IPS-18a (cell line): ENCODE measurements around the gene UBE2J2.

ENCODE experiments used
- H3K27ac ChIP-seq: one replicate; pipeline ENCODE4 v1.5.1; 2013; ENCODE audit warnings: low read length
- H3K27me3 ChIP-seq: one replicate; pipeline ENCODE4 v1.6.1; 2013; ENCODE audit warnings: mild to moderate bottlenecking, low read length; ENCODE audit not compliant: control insufficient read depth, insufficient read depth
- H3K36me3 ChIP-seq: one replicate; pipeline ENCODE4 v1.6.1; 2013; ENCODE audit warnings: low read depth, low read length; ENCODE audit not compliant: control insufficient read depth
- H3K4me1 ChIP-seq: one replicate; pipeline ENCODE4 v1.6.1; 2013; ENCODE audit warnings: low read depth, low read length; ENCODE audit not compliant: control insufficient read depth
- H3K4me3 ChIP-seq: one replicate; pipeline ENCODE4 v1.5.1; 2013; ENCODE audit warnings: low read length
- H3K9ac ChIP-seq: one replicate; pipeline ENCODE4 v1.6.1; 2013; ENCODE audit warnings: mild to moderate bottlenecking, low read length, moderate library complexity
- H3K9me3 ChIP-seq: one replicate; pipeline ENCODE4 v1.6.1; 2013; ENCODE audit warnings: low read depth, low read length; ENCODE audit not compliant: control insufficient read depth

The UBE2J2 gene

GRCh38 chr1:1281533-1282321 lies 8.1 kb upstream of the UBE2J2 start:
- H3K27ac ChIP-seq, result no peak overlapping the region

GRCh38 chr1:1280782-1281481 lies 7.3 kb upstream of the UBE2J2 start:
- no peak overlapping the region for H3K4me3 ChIP-seq
- H3K36me3 ChIP-seq, result no peaks in the 10 kb centered on the region
- no peak overlapping the region for H3K27ac ChIP-seq
- no peak overlapping the region for H3K9ac ChIP-seq
- no peaks in the 10 kb centered on the region for H3K27me3 ChIP-seq
- H3K4me1 ChIP-seq, result no peaks in the 10 kb centered on the region
- no peaks in the 10 kb centered on the region for H3K9me3 ChIP-seq

More at GRCh38 chr1:1281533-1282321, 8.1 kb upstream of the UBE2J2 start:
- Histone ChIP-seq H3K9me3 (no peaks in the 10 kb centered on the region), H3K27me3 (no peaks in the 10 kb centered on the region), H3K9ac (no peak overlapping the region), H3K4me3 (no peak overlapping the region), H3K36me3 (no peaks in the 10 kb centered on the region), H3K4me1 (no peaks in the 10 kb centered on the region)

- H3K27me3 ChIP-seq, result no peaks in the 10 kb centered on the region
- no peaks in the 10 kb centered on the region for H3K9me3 ChIP-seq
- H3K4me1 ChIP-seq, result peaks cover 2% of the 10 kb centered on the region
- H3K4me3 ChIP-seq, result no peak overlapping the region
- H3K36me3 ChIP-seq, result no peaks in the 10 kb centered on the region
- H3K9ac ChIP-seq, result no peak overlapping the region
- H3K27ac ChIP-seq, result no peak overlapping the region
These were observed 5.4 kb upstream of the UBE2J2 start for GRCh38 chr1:1279028-1279427.

- Histone ChIP-seq H3K9ac (no peak overlapping the region), H3K36me3 (no peaks in the 10 kb centered on the region), H3K4me1 (peaks cover 2% of the 10 kb centered on the region), H3K4me3 (no peak overlapping the region), H3K27ac (no peak overlapping the region), H3K27me3 (no peaks in the 10 kb centered on the region), H3K9me3 (no peaks in the 10 kb centered on the region)
These were observed 5.0 kb upstream of the UBE2J2 start for GRCh38 chr1:1278620-1279019.

- Histone ChIP-seq H3K9ac (no peak overlapping the region), H3K4me1 (peaks cover 2% of the 10 kb centered on the region), H3K36me3 (peaks cover 5% of the 10 kb centered on the region), H3K4me3 (no peak overlapping the region), H3K27me3 (no peaks in the 10 kb centered on the region), H3K27ac (no peak overlapping the region), H3K9me3 (no peaks in the 10 kb centered on the region)
These were observed 2.2 kb upstream of the UBE2J2 start for GRCh38 chr1:1275836-1276235.

DNA sequence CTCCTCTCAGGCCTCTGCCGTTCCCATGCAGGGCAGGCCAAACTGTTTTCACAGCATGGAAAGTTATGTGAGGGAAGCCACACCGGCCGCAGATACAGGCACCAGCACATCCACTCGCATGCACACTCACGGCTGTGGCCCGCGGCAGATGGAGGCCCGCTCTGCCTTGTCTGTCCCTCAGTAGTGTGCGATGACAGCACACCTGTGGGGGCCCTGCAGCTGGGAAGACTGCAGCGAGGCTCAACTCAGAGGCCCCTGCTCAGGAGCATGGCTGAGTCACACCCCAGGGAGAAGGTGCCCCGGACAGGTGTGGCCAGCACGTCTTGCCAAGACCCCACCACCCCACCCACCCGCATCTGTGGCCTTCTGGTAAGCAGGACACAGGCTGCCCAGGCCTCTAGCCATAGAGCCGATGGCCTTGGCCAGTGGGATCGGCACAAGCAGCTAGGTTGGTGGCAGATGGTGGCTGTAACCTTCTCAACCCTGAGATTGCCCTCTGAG lies 1.3 kb upstream of the UBE2J2 start:
- H3K27me3 ChIP-seq, result no peaks in the 10 kb centered on the region
- no peaks in the 10 kb centered on the region for H3K9me3 ChIP-seq
- H3K9ac ChIP-seq, result no peak overlapping the region
- peaks cover 2% of the 10 kb centered on the region for H3K4me1 ChIP-seq
- peaks cover 5% of the 10 kb centered on the region for H3K36me3 ChIP-seq
- H3K4me3 ChIP-seq, result no peak overlapping the region
- H3K27ac ChIP-seq, result no peak overlapping the region

- Histone ChIP-seq H3K4me3 (peak overlapping the region; percentile 60), H3K9ac (peak overlapping the region; percentile 22), H3K9me3 (no peaks in the 10 kb centered on the region), H3K27me3 (no peaks in the 10 kb centered on the region), H3K27ac (no peak overlapping the region), H3K4me1 (peaks cover 2% of the 10 kb centered on the region), H3K36me3 (peaks cover 5% of the 10 kb centered on the region)
These were observed 761 bp upstream of the UBE2J2 start for GRCh38 chr1:1274299-1274930.

GRCh38 chr1:1273209-1273511 lies 494 bp downstream of the UBE2J2 start:
- Histone ChIP-seq H3K4me1 (peaks cover 2% of the 10 kb centered on the region), H3K27me3 (no peaks in the 10 kb centered on the region), H3K36me3 (peaks cover 6% of the 10 kb centered on the region), H3K27ac (no peak overlapping the region), H3K9me3 (no peaks in the 10 kb centered on the region), H3K4me3 (peak overlapping the region; percentile 78), H3K9ac (peak overlapping the region; percentile 61)

DNA sequence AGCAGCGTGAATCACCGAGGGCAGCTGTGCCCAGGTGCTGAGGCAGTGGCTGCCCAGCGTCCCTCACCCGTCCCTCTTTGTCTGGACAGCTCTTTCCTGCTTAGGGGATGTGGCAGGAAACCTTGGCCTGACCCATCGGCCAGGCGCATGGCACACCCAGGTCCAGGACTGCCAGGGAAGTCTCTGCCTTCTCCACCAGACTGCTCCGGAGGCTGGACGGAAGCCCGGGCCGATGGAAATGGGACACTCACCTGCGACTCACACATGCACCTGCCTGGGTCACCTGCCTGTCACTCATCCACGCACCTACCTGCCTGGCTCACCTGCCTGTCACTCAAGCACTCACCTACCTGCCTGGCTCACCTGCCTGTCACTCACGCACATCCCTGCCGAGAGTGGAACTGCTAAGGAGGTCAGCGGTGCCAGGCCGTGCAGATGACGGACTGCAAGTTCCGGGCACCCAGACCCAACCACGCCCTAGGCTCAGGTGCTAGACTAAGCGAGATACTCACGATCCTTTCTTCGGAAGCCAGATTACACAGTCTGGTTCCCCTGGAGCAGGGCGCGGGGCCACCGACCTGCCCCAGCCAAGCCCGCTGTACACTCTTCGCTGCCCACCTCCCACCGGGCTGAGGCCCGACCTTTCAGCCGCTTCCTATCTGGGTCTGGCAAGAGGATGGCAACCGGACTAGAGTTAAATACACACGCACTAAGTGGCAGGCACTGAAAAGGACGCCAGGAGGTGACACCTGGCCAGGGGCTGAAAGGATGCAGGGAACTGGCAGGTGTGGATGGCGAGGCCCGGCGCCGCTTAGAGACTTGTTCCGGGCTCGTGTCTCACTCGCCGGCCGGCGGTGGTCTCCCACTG lies 1.1 kb downstream of the UBE2J2 start:
- Histone ChIP-seq H3K9ac (peak overlapping the region; percentile 61), H3K27me3 (no peaks in the 10 kb centered on the region), H3K27ac (no peak overlapping the region), H3K9me3 (no peaks in the 10 kb centered on the region), H3K36me3 (peaks cover 10% of the 10 kb centered on the region), H3K4me3 (peak overlapping the region; percentile 78), H3K4me1 (peaks cover 2% of the 10 kb centered on the region)

DNA sequence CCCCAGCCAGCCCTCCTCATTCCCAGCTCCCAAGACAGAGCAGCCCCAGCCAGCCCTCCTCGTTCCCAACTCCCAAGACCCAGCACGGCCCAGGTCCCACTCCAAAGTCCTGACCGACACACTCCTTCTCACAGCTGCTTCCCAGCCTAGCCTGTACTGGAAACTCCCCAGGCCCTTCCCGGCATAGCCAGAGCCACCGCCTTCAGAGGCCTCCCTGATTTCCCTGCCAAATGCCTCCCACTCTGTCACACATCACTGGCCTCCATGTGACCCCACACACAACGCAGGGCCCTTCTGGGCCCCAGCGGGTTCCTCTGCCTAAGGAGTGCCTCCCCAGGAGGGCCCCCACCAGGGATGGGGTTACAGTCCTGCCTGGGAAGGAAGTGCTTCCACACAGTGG lies 2.8 kb downstream of the UBE2J2 start:
- no peak overlapping the region for H3K4me3 ChIP-seq
- no peaks in the 10 kb centered on the region for H3K27me3 ChIP-seq
- H3K9ac ChIP-seq, result no peak overlapping the region
- H3K9me3 ChIP-seq, result no peaks in the 10 kb centered on the region
- no peak overlapping the region for H3K27ac ChIP-seq
- H3K4me1 ChIP-seq, result peaks cover 2% of the 10 kb centered on the region
- peaks cover 18% of the 10 kb centered on the region for H3K36me3 ChIP-seq

- H3K4me3 ChIP-seq, result no peak overlapping the region
- H3K9me3 ChIP-seq, result no peaks in the 10 kb centered on the region
- no peaks in the 10 kb centered on the region for H3K27me3 ChIP-seq
- peaks cover 31% of the 10 kb centered on the region for H3K36me3 ChIP-seq
- no peak overlapping the region for H3K27ac ChIP-seq
- no peak overlapping the region for H3K9ac ChIP-seq
- no peaks in the 10 kb centered on the region for H3K4me1 ChIP-seq
These were observed 5.4 kb downstream of the UBE2J2 start for GRCh38 chr1:1268284-1268682.
